A549 treated with CpdA at 1 μM for 4 hours (cell line): Measurements from ENCODE around the gene ANKRD35. TPM values are rescaled to one million over a fixed set of nuclear protein-coding genes. Genes with fewer than 3 reads are reported as not detected.

Experiments
- total RNA-seq: library from RNA; stranded (reverse); fragments of 200-300 nt; extraction: Qiagen RNA extraction; gene quantifications from 5 replicates; pipeline ENCODE4 v1.2.3, GENCODE V29; 2022; ENCODE audit warnings: low read depth

The ANKRD35 gene, protein sequence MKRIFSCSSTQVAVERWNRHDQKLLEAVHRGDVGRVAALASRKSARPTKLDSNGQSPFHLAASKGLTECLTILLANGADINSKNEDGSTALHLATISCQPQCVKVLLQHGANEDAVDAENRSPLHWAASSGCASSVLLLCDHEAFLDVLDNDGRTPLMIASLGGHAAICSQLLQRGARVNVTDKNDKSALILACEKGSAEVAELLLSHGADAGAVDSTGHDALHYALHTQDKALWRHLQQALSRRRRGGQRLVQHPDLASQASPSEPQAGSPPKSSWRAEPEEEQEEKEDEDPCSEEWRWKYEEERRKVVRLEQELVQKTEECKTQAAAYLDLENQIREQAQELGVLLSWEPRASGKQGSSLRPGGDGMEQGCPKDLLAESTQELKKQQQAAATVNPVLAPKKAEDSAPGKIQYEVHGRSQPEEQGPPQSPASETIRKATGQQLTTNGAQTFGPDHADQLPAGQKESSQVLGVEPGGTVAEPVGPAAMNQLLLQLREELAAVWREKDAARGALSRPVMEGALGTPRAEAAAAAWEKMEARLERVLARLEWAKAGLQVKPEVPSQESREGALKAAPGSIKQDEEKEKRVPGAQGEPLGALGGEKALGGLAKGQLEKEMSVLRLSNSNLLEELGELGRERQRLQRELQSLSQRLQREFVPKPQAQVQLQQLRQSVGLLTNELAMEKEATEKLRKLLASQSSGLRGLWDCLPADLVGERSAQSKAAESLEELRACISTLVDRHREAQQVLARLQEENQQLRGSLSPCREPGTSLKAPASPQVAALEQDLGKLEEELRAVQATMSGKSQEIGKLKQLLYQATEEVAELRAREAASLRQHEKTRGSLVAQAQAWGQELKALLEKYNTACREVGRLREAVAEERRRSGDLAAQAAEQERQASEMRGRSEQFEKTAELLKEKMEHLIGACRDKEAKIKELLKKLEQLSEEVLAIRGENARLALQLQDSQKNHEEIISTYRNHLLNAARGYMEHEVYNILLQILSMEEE
- total RNA-seq, result 0.04 TPM in 1 of 5 replicates, not detected in the others

DNA sequence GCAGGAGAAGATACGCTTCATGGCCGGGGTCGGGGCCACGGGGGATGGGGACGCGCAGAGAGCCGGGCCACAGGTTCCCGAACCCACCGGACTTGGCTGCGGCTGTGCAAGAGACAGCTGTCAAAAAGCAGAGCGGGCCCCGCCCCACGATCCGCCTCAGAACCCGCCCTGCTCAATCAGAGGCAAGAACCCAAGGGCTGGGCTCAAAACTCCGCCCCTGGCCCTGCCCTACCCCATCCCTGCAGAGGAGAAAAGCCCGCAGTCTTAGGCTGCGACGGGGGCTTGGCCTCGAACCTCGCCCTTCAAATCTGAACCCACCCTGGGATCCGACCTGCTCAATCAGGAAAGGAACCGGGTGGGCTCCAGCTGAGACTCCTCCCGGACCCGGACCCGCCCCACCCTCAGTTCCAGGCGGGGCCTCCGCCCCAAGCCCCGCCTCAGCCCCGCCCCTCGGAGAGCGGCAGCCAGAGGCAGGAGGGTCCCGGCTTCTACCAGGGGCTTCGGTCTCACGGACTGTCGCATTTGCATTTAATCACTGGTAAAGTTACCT, at the start of gene ANKRD35:
ANKRD35 (minus strand) TSS at position 129 of the 550 bp plus-strand sequence; CDS start at position 21, 108 bp downstream.

DNA sequence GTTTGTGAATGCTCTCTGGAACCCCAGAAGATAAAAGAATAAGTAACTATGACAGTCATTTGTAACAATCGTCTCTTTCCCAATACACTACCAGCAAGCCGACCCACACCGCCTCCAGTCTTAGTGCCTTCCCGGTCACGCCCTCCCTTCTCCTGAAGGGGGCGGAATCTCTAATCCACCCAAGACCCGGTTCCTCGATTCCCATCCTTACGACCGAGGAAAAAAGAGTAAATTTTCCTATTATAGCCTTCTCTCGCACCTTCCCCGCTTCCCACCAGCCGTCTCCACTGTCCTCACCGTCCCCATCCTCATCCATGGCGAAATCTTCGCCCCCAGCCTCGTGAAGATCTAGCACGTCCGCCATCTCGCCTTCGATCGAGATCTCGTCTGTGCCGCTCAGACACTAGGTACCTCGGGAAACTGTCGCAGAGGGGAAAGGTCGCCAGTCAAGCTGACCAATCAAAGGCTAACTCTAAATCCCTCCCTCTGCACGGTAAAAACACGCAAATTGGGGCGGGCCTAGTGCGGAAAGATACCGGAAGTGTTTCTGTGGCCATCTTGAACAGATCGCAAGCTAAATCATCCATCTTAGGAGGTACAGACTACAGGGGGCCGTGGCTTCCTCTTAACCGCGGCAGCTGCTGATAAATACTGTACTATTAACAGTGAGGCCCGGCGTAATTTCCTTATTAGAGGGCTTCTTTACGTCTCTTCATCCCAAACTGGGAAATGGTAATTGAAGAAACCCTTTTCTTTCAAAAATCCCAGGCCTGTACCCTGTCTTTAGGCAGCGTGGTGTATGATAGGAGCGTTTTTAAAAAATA, 41.6 kb upstream of the ANKRD35 start, which contains the start of gene RBM8A:
RBM8A (minus strand) TSS at position 422 of the 824 bp plus-strand sequence; CDS start at position 364, 58 bp downstream.

GRCh38 chr1:145918144-145918991, 32.7 kb upstream of the ANKRD35 start, which contains the start of gene PEX11B:
Gene PEX11B, minus strand, starts transcription at chr1:145918717. Its CDS starts 29 bp downstream, at chr1:145918688.

GRCh38 chr1:145858901-145859490, 26.7 kb downstream of the ANKRD35 start, which contains the start of gene PIAS3:
Gene PIAS3, minus strand, starts transcription at chr1:145859081. Its CDS starts 91 bp downstream, at chr1:145858990.

DNA sequence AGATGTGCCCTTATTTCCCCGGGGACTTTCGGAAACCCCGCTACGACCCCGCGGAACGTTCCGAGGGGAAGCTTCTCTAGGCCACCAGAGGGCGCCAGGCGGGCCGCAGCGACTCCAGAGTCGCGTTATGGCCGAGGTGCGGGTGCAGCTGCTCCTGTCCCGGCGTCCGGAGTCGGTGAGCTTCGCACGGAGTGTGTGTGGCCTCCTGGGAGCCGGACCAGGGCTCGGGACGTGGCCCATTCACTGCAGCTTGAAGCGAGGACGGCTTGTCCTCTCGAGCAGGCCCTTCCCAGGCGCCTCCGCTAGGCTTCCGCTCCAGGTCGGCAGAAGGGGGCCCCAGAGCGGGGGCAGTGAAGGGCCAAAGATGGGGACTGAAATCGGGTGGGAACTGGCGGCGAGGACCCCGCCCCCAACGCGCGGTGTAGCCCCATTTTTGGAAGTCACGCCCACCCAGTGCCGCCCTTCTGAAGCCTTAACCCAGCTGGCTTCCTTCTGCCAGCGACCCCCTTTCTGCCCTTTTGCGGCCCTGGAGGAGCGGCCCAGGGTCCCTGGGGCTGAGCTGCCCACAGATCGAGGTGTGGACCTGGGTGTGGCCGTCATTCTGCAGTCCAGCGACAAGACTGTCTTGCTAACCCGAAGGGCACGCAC, 40.0 kb downstream of the ANKRD35 start, which contains the start of gene NUDT17:
NUDT17 (plus strand) TSS at position 117 of the 648 bp plus-strand sequence; CDS start at position 128, 11 bp downstream.

DNA sequence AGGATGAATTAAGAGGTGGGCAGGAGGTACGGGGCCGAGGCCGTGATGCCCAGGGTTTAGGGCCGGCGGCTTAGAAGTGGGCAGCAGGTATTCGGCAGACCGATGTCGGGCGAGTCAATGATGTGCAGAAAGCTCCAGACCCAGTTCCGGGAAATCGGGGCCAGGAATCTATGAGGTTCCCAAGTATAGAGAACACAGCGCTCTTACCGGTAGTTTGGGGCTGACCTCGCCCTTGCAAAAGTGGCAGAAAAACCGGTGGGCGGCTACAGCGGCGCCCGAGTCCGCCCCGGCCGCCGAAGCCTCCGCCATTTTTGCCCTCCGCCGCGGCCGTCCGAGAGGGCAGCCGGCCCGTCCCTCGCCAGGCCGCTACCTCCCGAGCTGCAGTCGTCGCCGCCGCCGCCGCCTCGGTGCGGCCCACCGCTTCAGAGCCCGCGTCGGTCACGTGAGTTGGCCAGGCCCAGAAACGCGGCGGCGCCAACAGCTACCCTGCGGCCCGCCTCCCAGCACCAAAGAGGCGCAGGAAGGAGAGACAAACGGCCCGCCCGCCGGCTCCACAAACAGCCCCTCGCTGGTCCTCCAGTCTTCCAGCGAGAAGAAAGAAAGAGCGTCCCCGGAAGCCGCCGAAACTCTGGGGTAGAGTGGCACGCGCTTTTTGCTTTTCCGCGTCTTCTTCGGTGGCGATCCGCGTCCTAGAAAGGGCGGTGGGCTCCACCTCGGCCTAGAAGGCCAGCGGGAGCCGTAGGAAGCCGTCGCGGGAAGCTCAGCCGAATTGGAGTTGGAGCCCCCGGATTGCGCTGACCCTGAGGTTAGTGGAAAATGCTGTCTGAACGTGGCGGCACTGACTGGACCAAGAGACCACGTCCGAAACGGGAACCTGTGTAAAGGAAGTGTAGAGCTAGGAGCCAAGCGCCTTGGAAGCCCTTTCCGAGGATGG, 61.8 kb downstream of the ANKRD35 start, which contains the start of the genes POLR3C and RNF115:
POLR3C (plus strand) TSS at position 636 of the 934 bp plus-strand sequence. CDS start 1,577 bp downstream, outside the sequence.
RNF115 (minus strand) TSS at position 531 of the 934 bp plus-strand sequence; CDS start at position 309, 222 bp downstream.

Other genes starting within 250 kb of the ANKRD35 start
- gene PDZK1, start 178.5 kb downstream of the ANKRD35 start, total RNA-seq, result 0.45 to 1.2 TPM (median 0.86 TPM) in 5 replicates
- 0.10 TPM in 1 of 5 replicates, not detected in the others for gene CD160, start 166.4 kb downstream of the ANKRD35 start, total RNA-seq
- 9.4 to 12.2 TPM (median 10.8 TPM) in 5 replicates for gene RNF115, start 61.8 kb downstream of the ANKRD35 start, total RNA-seq
- 32.0 to 38.8 TPM (median 35.2 TPM) in 5 replicates for gene POLR3C, start 61.7 kb downstream of the ANKRD35 start, total RNA-seq
- 5.1 to 6.4 TPM (median 5.6 TPM) in 5 replicates for gene NUDT17, start 40.2 kb downstream of the ANKRD35 start, total RNA-seq
- gene PIAS3, start 26.8 kb downstream of the ANKRD35 start, total RNA-seq, result 22.0 to 28.1 TPM (median 26.4 TPM) in 5 replicates
- gene ITGA10, start 24.2 kb upstream of the ANKRD35 start, total RNA-seq, result 0.23 to 0.48 TPM (median 0.35 TPM) in 5 replicates
- gene PEX11B, start 32.9 kb upstream of the ANKRD35 start, total RNA-seq, result 19.4 to 23.4 TPM (median 22.0 TPM) in 5 replicates
- 193 to 235 TPM (median 203 TPM) in 5 replicates for gene RBM8A, start 41.6 kb upstream of the ANKRD35 start, total RNA-seq
- 7.8 to 11.1 TPM (median 9.4 TPM) in 5 replicates for gene LIX1L, start 72.2 kb upstream of the ANKRD35 start, total RNA-seq
- gene ANKRD34A, start 78.7 kb upstream of the ANKRD35 start, total RNA-seq, result 0.12 to 0.27 TPM (median 0.17 TPM) in 5 replicates
- 9.0 to 11.0 TPM (median 9.6 TPM) in 5 replicates for gene POLR3GL, start 78.8 kb upstream of the ANKRD35 start, total RNA-seq
- 0.13 to 0.49 TPM (median 0.19 TPM) in 5 replicates for gene TXNIP, start 110.7 kb upstream of the ANKRD35 start, total RNA-seq
- gene HJV, start 135.9 kb upstream of the ANKRD35 start, total RNA-seq, result not detected in 5 replicates